GM18511 (cell line): ENCODE data around the gene PSMG1.

Experiments used
- ATAC-seq: cut with Tn5 transposase; IDR thresholded peaks from one replicate; pipeline ENCODE4 v1.9.1; 2021; ENCODE audit warnings: mild to moderate bottlenecking, moderate library complexity; ENCODE audit not compliant: unreplicated experiment

Gene PSMG1

GRCh38 chr21:39125752-39126485 lies 57.3 kb downstream of the PSMG1 start:
- no peak for ATAC-seq
